H54 (cell line): Measurements from ENCODE around the gene C20orf173.

Experiments used
- DNase-seq: peaks from one replicate; pipeline ENCODE4 v3.0.0; 2011; ENCODE audit warnings: low spot score, mixed read lengths; ENCODE audit not compliant: insufficient read length
- FAIRE-seq: peaks from 3 replicates; lab custom pipeline; 2011; peaks lifted over from hg19 to GRCh38; lab: Jason Lieb, UNC
- POLR2A ChIP-seq: IDR thresholded peaks from 2 replicates; pipeline ENCODE4 v1.6.1; 2011; ENCODE audit warnings: low read depth, mild to moderate bottlenecking, low read length

Gene C20orf173

DNA sequence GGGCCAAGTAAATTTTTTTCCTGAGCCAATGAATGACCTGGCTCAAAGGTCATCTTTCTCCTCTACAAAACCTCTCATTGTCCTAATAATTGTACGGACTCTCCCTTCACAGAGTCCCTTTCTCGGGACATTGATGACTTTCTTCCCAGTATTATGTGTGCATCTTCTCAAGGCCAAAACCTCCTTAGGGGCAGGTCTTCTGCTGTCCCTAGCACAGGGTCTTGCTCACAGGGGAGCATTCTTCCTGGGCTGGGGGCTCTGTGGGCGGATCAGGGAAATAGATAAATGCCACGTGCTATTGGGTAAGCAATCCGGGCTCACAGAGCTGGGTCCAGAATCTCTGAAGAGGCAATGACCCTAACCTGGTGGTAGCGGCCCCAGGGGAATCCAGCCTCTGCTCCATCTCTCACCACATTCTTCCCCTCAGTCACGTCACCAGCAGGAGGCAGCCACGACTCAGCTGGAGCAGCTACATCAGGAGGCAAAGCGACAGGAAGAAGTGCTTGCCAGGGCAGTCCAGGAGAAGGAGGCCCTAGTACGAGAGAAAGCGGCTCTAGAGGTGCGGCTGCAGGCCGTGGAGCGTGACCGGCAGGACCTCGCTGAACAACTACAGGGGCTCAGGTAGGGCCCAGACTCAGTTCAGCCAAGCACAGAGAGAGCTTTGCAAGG is 50.5 kb downstream of the C20orf173 start:
- DNase-seq (no peak), FAIRE-seq (no peak)
- no peak for TF ChIP-seq POLR2A
